ENCODE results near the gene MAPKAP1. TPM values are rescaled to one million over a fixed set of nuclear protein-coding genes. Genes with fewer than 3 reads are reported as not detected.
A peak's percentile ranks its signal among the peaks of the same experiment; 100 is the strongest.

The MAPKAP1 gene
- polyA plus RNA-seq, 1 donor (not counting 4 experiments of a cell fraction or from before 2014, with no cell fraction given) = 129 TPM

DNA sequence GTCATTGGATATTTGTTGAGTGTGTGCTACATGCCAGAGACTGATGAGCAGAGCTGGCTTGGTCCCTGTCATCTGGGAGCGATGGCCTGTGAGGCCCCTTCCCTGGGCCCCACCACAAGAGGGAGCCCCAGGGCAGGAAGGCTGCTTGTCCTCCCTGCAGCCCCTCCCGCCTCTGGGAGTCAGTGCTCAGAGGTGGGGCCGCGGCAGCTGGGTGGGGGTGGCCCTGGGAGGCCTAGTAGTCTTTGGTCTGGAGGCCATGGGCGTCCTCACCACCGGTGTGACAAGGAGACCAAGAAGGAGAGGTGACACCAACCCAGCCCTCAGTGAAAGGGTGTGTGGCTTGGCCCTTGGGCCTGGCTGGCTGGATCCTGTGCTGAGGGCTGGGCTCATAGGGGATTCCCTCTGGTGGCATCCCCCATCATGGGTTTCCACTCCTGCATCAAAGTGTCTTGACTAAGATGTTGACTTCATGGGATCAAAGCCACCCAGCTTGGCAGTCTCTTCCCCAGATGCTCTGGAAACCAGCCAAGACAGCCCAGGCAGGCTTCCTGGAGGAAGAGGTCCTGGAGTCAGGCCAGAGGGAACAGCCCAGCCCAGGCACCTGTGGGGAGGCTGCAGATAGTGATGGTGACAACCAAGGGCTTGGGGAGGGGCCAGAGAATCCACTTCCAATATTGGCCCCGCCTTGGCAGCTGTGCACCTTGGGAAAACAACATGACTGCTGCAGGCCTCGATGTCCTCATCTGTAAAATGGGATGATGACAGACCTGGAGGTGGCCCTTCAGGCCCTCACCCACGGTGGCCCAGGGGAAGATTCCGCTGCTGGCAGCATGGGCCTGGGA, 278.7 kb downstream of the MAPKAP1 start:
- H3K27ac ChIP-seq (ENCODE audit: control insufficient read depth, insufficient read depth, low read length) = no peak overlapping the region
- H3K36me3 ChIP-seq (ENCODE audit: control insufficient read depth in 2 of 2, extremely low read depth in 1 of 2, insufficient read depth in 2 of 2, low read length in 2 of 2) = no peaks in the 10 kb centered on the region
- no peaks in the 10 kb centered on the region for H3K9me3 ChIP-seq (ENCODE audit: control insufficient read depth, low read depth, low read length)
- H3K4me3 ChIP-seq (ENCODE audit: control insufficient read depth in 2 of 3, extremely low read depth in 1 of 3, insufficient read depth in 2 of 3, low read depth in 1 of 3, low read length in 3 of 3) = no peak overlapping the region
- no peak overlapping the region for H3K9ac ChIP-seq (ENCODE audit: control insufficient read depth, extremely low read depth, insufficient read depth, low read length)
- no peaks in the 10 kb centered on the region for H3K27me3 ChIP-seq (ENCODE audit: control insufficient read depth, extremely low read depth, insufficient read depth, low read length)
- dilution Hi-C loops (cut with MboI; ENCODE audit: extremely low pct_ligation_motif_present, low sequenced_read_pairs) = no loop called here
- no peak overlapping the region for H2AFZ ChIP-seq (ENCODE audit: control insufficient read depth, low read length)
- FAIRE-seq (no peak), DNase-seq (ENCODE audit: low read depth, low spot score) (no peak)
- no peaks in the 10 kb centered on the region for H3K4me1 ChIP-seq (ENCODE audit: control insufficient read depth, extremely low read depth, insufficient read depth, low read length)
- TF ChIP-seq, protein P1, sequence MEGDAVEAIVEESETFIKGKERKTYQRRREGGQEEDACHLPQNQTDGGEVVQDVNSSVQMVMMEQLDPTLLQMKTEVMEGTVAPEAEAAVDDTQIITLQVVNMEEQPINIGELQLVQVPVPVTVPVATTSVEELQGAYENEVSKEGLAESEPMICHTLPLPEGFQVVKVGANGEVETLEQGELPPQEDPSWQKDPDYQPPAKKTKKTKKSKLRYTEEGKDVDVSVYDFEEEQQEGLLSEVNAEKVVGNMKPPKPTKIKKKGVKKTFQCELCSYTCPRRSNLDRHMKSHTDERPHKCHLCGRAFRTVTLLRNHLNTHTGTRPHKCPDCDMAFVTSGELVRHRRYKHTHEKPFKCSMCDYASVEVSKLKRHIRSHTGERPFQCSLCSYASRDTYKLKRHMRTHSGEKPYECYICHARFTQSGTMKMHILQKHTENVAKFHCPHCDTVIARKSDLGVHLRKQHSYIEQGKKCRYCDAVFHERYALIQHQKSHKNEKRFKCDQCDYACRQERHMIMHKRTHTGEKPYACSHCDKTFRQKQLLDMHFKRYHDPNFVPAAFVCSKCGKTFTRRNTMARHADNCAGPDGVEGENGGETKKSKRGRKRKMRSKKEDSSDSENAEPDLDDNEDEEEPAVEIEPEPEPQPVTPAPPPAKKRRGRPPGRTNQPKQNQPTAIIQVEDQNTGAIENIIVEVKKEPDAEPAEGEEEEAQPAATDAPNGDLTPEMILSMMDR (optimal IDR thresholded peaks at IDR 0.05 in 1 of 3, IDR thresholded peaks at IDR 0.05 in 1 of 3, conservative IDR thresholded peaks at IDR 0.05 in 1 of 3; ENCODE audit: extremely low read depth in 1 of 3, insufficient read depth in 2 of 3, low read length in 3 of 3) = peak; percentile 41 to 81 (median 71)
- no peak for TF ChIP-seq EZH2 (IDR thresholded peaks at IDR 0.05; ENCODE audit: low read length)
- H4K20me1 ChIP-seq (ENCODE audit: control insufficient read depth, extremely low read depth, insufficient read depth, low read length) = no peaks in the 10 kb centered on the region
- H3K79me2 ChIP-seq (ENCODE audit: control insufficient read depth, insufficient read depth, low read length) = no peaks in the 10 kb centered on the region
- no peak overlapping the region for H3K4me2 ChIP-seq (ENCODE audit: control insufficient read depth, extremely low read depth, insufficient read depth, low read depth, low read length)
- H3K9me1 ChIP-seq (ENCODE audit: control insufficient read depth, extremely low read depth, insufficient read depth, low read length) = no peaks in the 10 kb centered on the region

DNA sequence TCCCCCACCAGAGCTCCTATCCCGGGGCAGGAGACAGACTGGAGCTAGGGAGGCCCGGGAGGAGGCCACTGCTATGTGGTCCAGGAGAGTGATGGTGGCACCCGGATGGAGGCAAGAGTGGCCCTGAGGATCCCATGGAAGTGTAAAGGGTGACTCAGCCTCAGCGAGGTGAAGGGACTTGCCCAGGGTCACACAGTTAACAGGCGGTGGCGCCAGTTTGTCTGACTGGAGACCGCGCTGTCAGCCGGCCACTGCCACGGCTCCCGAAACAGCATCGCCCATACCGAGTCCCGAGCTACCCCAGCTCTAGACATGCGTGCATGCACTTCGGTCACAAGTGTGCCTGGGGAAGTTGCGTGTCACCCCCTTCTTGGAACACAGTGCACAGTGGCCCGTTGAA, 279.5 kb downstream of the MAPKAP1 start:
- Histone ChIP-seq H3K9me3 (ENCODE audit: control insufficient read depth, low read depth, low read length) (no peaks in the 10 kb centered on the region), H3K4me1 (ENCODE audit: control insufficient read depth, extremely low read depth, insufficient read depth, low read length) (no peaks in the 10 kb centered on the region), H2AFZ (ENCODE audit: control insufficient read depth, low read length) (no peak overlapping the region), H3K9ac (ENCODE audit: control insufficient read depth, extremely low read depth, insufficient read depth, low read length) (no peak overlapping the region), H3K27ac (ENCODE audit: control insufficient read depth, insufficient read depth, low read length) (no peak overlapping the region), H3K9me1 (ENCODE audit: control insufficient read depth, extremely low read depth, insufficient read depth, low read length) (no peaks in the 10 kb centered on the region), H3K4me2 (ENCODE audit: control insufficient read depth, extremely low read depth, insufficient read depth, low read depth, low read length) (no peak overlapping the region), H3K4me3 (ENCODE audit: control insufficient read depth in 2 of 3, extremely low read depth in 1 of 3, insufficient read depth in 2 of 3, low read depth in 1 of 3, low read length in 3 of 3) (no peak overlapping the region), H3K36me3 (ENCODE audit: control insufficient read depth in 2 of 2, extremely low read depth in 1 of 2, insufficient read depth in 2 of 2, low read length in 2 of 2) (no peaks in the 10 kb centered on the region), H3K79me2 (ENCODE audit: control insufficient read depth, insufficient read depth, low read length) (no peaks in the 10 kb centered on the region), H3K27me3 (ENCODE audit: control insufficient read depth, extremely low read depth, insufficient read depth, low read length) (no peaks in the 10 kb centered on the region), H4K20me1 (ENCODE audit: control insufficient read depth, extremely low read depth, insufficient read depth, low read length) (no peaks in the 10 kb centered on the region)
- dilution Hi-C loops (cut with MboI; ENCODE audit: extremely low pct_ligation_motif_present, low sequenced_read_pairs) = no loop called here
- DNase-seq (ENCODE audit: low read depth, low spot score) (no peak), FAIRE-seq (no peak)
- no peak for TF ChIP-seq EZH2 (IDR thresholded peaks at IDR 0.05; ENCODE audit: low read length)
- TF ChIP-seq, protein P1 (optimal IDR thresholded peaks at IDR 0.05 in 1 of 3, IDR thresholded peaks at IDR 0.05 in 1 of 3, conservative IDR thresholded peaks at IDR 0.05 in 1 of 3; ENCODE audit: extremely low read depth in 1 of 3, insufficient read depth in 2 of 3, low read length in 3 of 3) = no peak

Measured in keratinocyte (primary cell).